NCI-H510A treated with DMSO at 0.1 percent for 48 hours (cell line): ENCODE results near the gene PDZRN3.
A peak's percentile ranks its signal among the peaks of the same experiment; 100 is the strongest.

Experiments used
- DNase-seq: peaks from one replicate; lab custom pipeline; 2025; lab: John Stamatoyannopoulos, UW

The PDZRN3 gene

DNA sequence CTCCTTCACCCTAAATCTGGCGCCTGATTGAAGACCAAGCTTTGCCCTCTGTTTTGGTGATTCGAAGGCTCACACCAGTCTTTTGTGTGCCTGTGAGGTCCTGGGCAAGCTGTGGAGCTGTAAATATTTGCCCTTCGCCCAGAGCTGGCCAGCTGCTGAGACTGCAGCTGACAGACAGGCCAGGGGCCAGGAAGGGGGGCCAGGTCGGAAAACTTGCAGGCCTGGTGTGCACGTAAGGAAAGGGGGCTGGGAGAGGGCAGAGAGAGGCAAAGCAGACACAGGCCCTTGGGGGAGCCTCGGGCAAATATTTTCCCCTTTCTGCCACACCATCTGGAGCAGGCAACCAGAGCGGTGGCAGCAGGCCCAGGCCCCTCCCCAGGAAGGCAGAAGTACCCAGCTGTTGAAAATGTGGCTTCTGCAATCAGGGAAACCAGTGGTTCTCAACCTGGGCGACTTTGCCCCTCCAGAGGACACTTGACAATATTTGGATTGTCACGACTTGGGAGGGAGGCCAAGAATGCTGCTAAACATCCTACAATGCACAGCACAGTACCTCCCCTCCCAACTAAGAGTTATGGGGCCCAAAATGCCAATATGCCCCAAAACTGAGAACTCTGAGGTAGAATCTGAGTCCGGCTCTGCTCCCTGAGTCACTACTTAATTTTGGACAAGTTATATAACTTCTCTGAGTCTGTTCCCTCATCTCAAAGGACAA lies 2.5 kb downstream of the PDZRN3 start:
- DNase-seq: peak; percentile 46

DNA sequence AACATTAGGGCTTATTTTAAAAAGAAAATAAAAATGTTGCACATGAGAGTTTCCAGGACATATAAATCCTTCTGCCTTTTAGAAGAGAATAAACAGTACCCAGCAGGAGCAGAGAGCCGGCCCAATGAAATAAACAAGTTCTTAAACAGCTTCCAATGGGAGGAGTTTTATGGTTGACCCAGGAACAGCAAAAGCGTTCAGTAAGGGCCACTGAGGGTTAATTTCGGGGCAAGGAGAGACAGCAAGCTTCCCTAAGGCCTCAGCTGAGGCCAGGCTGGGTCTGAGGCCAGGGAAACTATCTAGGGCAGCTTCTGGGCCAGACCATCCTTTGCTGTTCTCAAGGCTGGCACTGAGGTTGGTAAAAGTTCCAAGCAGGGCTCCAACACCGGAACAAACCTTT lies 3.4 kb downstream of the PDZRN3 start:
- peak; percentile 21 for DNase-seq

DNA sequence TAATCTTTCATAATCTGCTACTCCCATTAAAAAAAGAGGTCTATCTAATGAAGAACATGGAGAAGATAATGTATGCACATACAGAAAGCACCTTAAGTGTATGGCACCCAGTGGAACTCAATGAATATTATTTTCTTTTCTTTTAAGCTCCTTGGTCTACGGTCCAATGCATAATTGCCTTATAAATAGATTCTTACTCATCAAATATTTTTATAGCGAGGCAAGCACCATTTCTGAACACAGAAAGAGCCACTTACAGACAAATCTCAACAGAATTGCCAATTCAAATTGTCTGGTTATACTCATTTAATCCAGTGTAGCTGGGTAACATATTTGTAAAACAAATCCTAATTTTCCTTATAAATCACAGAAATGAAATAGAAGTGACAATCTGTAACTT lies 6.3 kb downstream of the PDZRN3 start:
- DNase-seq: no peak

DNA sequence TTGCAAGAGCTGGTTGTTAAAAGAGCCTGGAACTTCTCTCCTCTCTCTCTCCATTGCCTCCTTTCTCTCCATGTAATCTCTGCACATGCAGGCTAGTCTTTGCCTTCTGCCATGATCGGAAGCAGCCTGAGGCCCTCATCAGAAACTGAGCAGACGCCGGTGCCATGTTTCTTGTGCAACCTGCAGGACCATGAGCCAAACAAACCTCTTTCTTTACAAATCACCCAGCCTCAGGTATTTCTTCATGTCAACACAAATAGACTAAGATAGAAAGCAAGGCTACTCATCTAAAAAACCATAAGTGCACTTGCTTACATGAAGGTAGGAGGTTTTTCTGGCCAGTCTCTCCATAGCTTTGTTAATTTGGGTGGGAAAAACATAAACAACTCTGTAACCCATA lies 8.7 kb downstream of the PDZRN3 start:
- no peak for DNase-seq

DNA sequence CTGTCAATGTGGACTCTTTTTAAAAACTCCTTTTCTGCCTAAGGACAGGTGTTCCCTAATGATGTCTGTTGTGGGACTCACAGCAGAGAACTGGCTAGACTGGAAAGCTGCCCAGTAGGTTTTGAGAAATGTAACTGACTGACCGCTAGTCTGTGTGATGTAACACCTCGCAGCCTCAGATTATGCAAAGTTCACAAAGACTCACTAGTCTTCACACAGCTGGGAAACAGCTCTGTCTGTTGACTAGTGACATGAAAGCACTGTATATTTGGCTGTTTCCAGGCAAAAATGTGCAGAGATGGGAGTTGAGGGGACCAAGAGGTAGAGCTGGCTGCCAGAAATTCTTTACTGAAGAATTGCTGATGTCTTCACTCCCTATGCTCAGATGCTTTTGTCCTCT lies 10.3 kb downstream of the PDZRN3 start:
- no peak for DNase-seq

DNA sequence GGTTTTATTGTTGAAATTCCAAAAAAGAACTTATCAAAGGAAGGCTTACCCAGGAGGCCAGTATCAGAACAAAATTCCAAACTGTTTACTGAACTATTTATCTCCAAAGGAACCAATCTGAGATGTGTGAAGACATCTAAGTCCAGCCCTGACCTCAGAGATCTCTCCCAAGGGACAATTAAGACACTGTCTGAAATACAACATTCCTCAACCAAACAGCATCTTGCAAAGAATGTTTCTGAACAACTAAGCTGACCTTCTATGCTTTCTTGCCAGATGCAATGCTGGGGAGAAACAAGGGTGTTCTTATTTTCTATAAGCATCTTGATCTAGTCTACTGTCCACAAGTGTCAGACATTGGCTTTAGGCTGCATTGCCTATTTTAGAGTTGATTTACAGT lies 13.6 kb downstream of the PDZRN3 start:
- no peak for DNase-seq

DNA sequence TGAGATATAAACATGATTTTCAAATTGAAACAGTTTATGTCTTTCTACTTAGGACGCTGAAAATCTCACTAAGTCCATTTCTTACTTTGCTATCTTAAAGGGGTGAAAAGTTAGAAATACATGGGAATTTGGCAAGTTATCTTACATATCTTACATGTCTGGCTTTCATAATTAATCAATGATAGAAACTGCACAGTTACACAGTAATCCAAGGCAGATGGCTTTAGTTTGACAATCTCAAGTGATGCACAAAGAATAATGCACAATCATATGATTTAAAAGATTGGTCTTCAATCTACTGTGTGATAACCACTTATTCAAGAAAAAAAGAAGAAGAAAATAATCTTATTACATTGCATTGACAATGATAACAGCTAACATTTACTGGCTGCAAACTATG lies 14.2 kb downstream of the PDZRN3 start:
- DNase-seq: no peak

DNA sequence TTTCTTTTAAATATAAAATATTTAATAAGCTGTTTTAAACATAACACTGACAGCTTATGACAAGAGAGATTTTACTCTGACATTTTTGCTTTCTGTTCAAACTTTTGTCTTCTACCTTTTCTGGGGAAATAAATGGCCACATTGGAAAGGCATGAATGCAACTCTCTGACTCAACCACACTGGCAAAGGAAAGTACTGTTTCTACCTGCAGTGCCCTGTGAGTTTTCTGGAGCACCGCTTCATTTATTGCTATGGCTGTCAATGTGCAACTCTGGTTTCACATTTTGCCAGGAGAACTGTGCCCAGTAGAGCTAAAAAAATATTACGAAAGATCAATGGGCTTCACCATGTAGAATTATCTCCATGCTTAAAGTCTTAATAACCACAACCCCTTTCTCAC lies 15.1 kb downstream of the PDZRN3 start:
- no peak for DNase-seq

DNA sequence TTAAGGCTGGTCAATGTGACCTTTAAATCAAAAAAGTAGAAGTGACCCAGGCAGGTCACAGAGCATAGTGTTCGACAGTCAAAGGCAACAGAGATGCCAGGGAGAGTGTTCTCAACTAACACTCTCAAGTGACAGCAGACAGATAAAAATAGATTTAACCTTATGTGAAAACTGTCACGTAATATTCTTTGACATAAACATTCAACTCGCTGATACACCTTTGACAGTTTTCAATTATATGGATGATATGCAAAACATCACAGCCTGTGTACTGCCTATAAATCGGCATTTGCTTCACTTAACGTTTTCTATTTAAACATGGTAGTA lies 15.5 kb downstream of the PDZRN3 start:
- no peak for DNase-seq

DNA sequence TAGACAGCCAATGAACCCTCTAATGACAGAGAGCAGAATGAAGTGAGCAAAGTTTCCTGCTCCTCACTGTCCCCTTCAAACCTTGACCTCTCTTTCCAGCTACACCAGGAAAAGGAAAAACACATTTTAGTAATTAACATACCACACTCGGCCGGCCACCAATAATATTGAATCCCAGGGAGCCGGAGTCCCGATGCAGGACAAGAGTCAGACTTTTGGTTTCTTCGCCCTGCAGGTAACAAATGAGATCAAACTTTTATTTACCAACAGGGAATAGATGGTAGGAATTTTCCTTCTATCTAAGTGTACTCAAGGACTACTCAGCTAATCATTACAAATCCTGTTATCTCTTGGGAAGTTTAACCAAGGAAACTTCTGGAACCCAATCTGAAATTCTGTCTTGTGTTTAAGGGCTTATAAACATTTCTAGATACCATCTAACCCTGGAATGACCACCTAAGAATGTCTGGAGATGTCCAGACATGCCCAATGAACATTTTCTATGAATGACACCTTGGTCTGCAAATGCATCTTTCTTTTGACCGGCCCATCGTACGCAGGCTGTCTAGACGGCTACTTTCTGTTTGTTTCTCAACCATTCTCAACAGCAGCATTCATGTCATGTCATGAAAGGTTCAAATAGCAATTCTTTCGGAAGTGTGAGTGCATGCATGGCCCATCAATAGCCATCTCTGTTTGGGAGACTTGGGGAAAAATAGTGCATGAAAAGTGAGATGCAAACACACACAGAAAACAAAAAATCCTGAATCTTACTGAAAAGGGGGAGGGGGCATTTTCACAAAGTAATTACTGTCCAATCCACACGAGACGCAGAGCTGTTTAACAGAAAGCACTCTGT lies 16.1 kb downstream of the PDZRN3 start:
- DNase-seq: no peak

DNA sequence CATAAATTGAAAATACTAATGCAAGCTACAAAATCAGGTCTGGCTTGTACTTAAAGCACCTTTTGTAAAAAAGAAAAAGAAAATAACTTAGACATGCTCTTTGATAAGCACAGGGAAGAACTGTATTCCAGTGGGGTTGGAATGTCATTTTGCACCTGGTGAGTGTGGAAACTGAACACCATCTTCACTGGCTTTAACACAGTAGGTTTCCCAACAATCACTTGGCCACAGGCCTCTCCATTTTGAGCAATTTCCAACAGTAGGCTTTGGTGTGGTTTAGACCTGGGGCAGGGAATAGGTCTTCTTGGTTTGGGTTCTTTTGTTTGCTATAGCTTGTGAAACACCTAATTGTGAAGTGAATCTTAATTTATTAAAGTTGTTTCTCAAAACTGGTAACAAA lies 18.9 kb downstream of the PDZRN3 start:
- DNase-seq: no peak

DNA sequence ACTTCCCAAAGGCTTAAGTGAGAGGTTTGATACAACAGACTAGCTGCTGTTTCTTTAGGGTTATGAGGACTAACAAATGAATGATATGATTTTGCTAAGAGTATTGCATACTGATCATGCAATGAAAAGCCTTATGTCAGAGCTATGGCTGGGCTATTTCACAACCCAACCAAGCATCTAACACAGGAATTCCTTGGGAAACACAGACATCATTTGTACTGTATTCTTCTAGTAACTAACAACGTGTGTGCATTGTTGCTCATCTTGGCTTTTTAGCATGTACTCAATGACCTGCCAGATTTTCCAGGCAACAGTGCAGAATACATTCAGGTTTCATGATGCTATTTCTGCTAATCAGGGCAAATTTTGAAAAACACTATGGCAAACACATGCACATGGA lies 19.3 kb downstream of the PDZRN3 start:
- DNase-seq: no peak

DNA sequence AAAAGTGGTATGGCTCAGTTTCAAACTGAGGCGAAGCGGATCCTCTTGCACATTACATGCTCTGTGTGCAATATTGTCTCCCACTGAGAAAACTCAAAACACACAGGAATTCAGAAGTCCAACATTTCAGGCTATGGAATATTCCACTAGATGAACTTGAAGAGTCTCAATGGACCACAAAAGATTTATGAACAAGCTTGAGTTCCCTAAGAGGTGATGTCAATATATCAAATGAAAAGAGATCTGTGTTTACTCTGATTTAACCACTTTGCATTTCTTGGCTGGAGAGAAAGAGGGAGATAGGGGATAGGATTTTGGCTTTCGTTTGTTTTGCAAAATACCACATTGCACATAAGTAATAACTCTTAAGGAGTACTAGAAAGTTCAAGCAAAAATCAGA lies 20.3 kb downstream of the PDZRN3 start:
- no peak for DNase-seq

DNA sequence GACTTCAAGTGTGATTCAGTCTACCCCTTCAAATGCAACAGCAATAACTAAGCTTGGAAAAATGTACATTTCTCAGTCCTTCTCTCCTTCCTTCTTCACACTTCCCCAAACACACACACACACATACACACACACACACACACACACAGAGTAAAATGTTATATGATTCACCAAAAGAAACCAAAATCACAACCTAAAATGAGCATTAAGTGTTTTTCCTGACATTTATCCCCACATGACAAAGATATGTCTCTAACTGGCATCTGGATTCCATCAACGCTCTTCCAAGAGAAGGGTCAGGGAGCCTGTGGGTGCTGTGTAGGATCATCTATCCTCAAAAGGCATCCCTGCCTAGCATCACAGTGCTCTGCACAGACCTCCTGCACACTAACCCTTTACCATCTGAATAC lies 21.0 kb downstream of the PDZRN3 start:
- no peak for DNase-seq

DNA sequence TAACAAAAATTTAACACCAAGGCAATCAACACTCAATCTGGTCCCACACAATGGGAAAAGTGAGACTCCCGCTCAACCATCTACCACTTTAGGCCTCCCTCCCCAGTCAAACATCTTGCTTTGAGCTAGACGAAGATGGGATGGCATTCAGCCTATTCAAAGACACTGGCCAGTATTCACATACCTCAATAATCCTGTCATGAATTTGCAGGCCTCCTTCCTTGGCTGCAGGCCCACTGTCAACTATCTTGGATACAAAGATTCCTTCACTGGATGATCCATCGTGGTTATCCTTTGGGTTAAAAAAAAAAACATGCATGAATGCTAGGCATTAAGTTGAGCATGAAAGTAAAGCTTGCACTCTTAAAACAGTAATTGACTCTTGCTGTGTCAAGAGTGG lies 22.6 kb downstream of the PDZRN3 start:
- no peak for DNase-seq

DNA sequence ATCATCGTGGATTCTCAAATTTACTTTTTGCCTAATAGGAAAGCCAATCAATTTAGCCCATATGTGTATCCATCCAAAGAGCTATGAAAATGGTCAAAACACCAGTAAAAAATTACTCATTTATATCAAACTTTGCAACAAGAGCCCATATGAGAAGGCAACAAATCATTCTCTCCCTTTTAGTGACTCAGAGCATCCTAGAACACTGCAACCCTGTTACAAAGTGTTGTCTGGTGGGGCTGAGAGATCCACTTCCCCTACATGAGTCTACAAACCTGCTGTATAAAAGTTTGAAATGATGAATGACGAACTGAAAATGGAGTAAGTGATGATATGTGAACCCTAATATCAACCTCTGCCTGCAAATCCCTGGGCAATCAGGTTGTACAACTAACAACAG lies 23.3 kb downstream of the PDZRN3 start:
- DNase-seq: no peak

DNA sequence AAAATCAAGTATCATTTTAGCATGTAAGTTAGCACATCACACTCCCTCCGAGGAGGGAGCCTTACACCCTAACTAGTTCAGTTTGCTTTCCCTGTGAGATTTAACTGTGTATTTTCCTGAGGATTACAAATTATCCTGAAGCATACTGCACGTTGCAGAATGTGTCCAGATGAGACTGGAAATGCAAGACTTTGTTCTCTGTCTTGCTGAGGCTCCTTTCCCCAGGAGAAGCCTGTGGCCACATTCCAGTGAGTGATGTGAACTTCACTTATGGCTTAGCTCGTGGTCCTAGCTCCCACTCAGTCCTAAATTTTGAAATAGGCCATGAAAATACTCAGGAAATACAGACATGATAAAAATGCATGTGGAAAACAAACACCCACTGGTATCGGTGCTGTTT lies 23.7 kb downstream of the PDZRN3 start:
- no peak for DNase-seq

DNA sequence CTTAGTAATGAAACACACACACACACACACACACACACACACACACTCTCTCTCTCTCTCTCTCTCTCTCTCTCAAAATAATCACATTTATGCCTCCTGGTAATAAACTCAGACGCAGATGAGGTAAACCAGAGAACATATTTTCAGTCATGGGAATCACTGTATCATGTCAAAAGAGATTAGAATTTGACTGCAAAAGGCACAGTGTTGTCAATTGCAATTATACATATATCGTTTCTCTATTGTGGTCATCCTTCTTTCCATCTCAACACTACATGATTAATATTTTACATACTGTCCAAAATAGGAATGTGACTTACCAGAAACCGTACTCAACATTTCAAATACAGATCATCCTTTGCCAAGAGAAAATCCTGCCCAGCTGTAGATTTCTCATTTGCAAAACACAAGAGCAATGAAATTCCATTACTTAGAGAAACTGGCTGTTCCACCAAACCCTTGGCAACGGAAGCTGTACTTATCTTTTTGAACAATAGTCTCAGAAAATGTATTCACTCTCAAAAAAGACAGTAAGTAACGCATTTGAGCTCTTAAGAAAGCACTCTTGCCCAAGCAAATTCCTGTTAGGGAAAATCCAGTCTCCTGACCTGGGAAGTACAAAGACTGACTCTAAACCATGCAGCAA lies 24.3 kb downstream of the PDZRN3 start:
- DNase-seq: no peak

DNA sequence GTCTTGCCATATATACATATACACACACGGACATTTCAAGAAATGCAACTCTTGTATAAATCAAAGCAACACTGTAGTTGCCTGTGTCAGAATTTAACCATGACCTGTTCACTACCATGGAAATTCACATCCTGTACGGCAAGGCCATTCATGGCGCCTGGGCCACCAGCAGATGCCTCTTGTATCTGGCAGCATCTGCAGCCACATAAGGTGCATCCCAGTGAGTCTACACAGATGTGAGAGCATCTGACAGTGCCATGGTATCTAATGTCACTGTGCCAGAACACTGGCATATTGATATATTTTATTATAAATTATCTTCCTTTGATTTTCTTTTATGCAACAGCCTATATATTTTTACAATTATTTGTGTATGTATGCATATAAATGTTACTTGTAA lies 25.1 kb downstream of the PDZRN3 start:
- no peak for DNase-seq

DNA sequence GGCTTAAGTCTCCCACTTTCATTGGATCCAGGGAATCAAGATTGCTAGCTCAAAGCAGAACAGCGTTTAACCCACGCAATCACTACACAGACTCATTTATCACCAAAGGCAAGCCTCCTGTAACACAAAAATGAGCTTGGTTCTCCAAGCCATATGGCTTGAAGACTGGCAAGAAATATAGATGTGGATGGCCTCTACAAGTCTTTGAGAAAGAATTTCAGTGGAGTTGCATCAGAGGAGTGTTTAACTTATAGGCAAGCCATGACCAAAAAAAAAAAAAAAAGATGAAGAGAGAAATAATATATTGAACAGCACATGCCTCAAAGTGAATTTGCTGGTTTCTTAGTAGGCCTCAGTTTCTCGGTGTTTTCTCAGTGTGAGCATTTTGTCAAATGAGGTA lies 27.3 kb downstream of the PDZRN3 start:
- no peak for DNase-seq

DNA sequence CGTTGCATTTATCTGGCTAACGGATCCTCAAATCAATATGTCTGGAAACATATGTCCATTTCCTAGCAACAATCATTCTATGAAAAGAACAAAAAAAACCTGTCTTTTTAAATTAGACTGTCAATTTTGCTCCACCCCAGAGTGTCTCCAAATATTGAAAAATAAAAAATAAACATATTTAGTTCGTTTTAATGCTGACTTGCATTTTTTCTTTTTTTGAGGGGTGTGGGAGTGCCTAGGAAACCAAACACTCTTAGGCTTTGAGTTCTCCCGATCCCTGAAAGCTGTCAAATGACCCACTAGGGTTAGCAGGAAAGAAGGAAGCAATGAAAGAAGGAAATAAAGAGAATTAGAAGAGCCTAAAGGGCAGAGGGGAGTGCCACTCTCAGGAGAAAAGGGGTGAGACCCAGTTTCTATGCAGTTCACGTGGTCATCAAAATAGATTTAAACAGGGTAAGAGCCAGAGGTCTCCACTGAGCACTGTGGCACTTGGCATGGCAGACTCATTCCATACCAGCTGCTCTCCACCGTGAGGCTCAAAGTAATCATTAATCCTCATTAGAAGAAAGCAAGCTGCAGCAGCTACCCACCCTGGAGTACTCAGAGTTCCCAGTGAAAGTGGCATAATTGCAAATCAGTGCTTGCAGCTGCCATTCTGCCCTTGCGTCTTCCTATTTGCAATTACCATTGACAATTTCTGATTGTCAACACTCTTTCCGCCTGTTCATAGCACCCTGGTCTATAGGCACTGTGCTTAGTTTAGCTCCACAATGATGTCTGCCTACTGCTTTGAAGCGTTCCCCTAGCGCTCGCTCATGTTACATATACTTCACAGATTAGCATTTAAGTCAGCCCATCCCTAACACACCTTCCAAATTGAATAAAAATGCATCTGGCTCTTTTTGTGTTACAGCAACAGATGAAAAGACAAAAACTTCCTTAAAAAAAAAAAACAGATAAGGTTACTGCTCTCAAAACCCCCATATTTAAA lies 32.3 kb downstream of the PDZRN3 start:
- peak; percentile 40 for DNase-seq

DNA sequence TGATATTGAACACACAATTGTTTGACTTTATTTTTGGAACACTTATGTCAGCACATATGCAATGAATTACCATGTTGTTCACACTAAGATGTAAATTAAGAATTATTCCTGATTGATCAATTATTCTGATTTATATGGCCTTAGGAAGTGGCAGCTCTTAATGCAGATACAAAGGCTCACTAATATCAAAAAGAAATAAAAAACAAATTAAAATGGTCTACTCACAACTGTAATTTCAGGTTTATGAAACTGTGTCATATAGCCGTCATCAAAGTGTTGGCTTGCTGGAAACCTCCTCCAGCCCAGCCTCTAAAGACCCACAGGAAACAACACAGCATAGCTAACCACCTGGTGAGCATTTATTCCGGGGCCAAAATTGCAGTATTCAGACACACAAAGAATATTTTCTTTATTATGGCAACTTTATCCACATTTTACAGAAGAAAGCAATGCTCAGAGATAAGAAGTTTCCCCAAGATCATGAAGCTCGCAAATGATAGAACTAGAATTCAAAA lies 33.4 kb downstream of the PDZRN3 start:
- no peak for DNase-seq
